Left colon (tissue), 2 donors: ENCODE results near the gene CDX2. TPM values are rescaled to one million over a fixed set of nuclear protein-coding genes. Genes with fewer than 3 reads are reported as not detected.

Source experiments
- ATAC-seq: fragments of 200-7000 bp; cut with Tn5 transposase; one replicate; pipeline ENCODE4 v1.9.1; 2020; ENCODE audit warnings: mild to moderate bottlenecking, moderate library complexity
- DNase-seq, 2 donors: peaks; one replicate each; pipeline ENCODE4 v3.0.0-alpha.2; 2020
- intact Hi-C, 2 donors: fragments of 100-400 bp; cut with DNase I in 1 of 2; cut with micrococcal nuclease in 1 of 2; formaldehyde crosslinking; loops; one replicate each; pipeline versions ENCODE4 v1.11.2 to v1.14.0; 2022; cut with DNase I, micrococcal nuclease
- total RNA-seq, 2 donors: library from RNA; stranded (reverse); fragmentation: NEBNext Ultra II Directional; extraction: Animal tissue kit (Norgen Biotek cat#: 25700); gene quantifications; one replicate each; pipeline ENCODE4 v1.2.1, GENCODE V29; 2021
- donor health status: DM: no; HTN: no; CAD: no.
- donor health status: DM: yes; HTN: yes; CAD: no.

Gene CDX2
- total RNA-seq, 2 donors from 2014 or later: 266 to 293 TPM

- ATAC-seq (peak; percentile 28), DNase-seq (peak in 1 of 2 donors; percentile 68)
- intact Hi-C loops: loop anchor here in 1 of 2 donors (5.0 to 10.0 kb wide), 2 partner anchors 153 to 606 kb away; no protein-coding TSS in a partner anchor
Observed at GRCh38 chr13:27980280-27980998, 11.3 kb upstream of the CDX2 start.

- no peak for ATAC-seq
- DNase-seq: peak in 1 of 2 donors; percentile 32
- intact Hi-C loops: loop anchor here in 1 of 2 donors (5.0 to 10.0 kb wide), 2 partner anchors 153 to 605 kb away; no protein-coding TSS in a partner anchor
Observed at GRCh38 chr13:27979765-27980279, 10.7 kb upstream of the CDX2 start.

- DNase-seq: peak in 1 of 2 donors; percentile 67
- no peak for ATAC-seq
- intact Hi-C loops: no loop called here
Observed at GRCh38 chr13:27979001-27979643, 10.0 kb upstream of the CDX2 start.

- ATAC-seq (peak; percentile 53), DNase-seq (peak; percentile 85 to 90)
- intact Hi-C loops: no loop called here
Observed at GRCh38 chr13:27978301-27978968, 9.3 kb upstream of the CDX2 start.

GRCh38 chr13:27977476-27978300 is 8.6 kb upstream of the CDX2 start:
- DNase-seq (peak in 1 of 2 donors; percentile 29), ATAC-seq (peak; percentile 2)
- intact Hi-C loops: no loop called here

GRCh38 chr13:27976362-27977091 is 7.4 kb upstream of the CDX2 start:
- intact Hi-C loops: no loop called here
- ATAC-seq (peak; percentile 7), DNase-seq (peak in 1 of 2 donors; percentile 37)

GRCh38 chr13:27975564-27976361 is 6.6 kb upstream of the CDX2 start:
- intact Hi-C loops: no loop called here
- DNase-seq (peak in 1 of 2 donors; percentile 64), ATAC-seq (peak; percentile 19)

- peak in 1 of 2 donors; percentile 21 for DNase-seq
- intact Hi-C loops: no loop called here
- no peak for ATAC-seq
Observed at GRCh38 chr13:27973961-27974662, 5.0 kb upstream of the CDX2 start.

- intact Hi-C loops: no loop called here
- ATAC-seq: no peak
- peak in 1 of 2 donors; percentile 34 for DNase-seq
Observed at GRCh38 chr13:27973291-27973690, 4.2 kb upstream of the CDX2 start.

GRCh38 chr13:27972478-27972820 is 3.3 kb upstream of the CDX2 start:
- DNase-seq (no peak), ATAC-seq (no peak)
- intact Hi-C loops: no loop called here

- intact Hi-C loops: no loop called here
- no peak for ATAC-seq
- peak in 1 of 2 donors; percentile 24 for DNase-seq
Observed at GRCh38 chr13:27971776-27972477, 2.8 kb upstream of the CDX2 start.

- intact Hi-C loops: no loop called here
- ATAC-seq (peak; percentile 29), DNase-seq (peak; percentile 80 to 81)
Observed at GRCh38 chr13:27971236-27971645, 2.1 kb upstream of the CDX2 start.

GRCh38 chr13:27970382-27971235 is 1.5 kb upstream of the CDX2 start:
- DNase-seq (peak in 1 of 2 donors; percentile 38), ATAC-seq (no peak)

GRCh38 chr13:27969866-27970229 is 733 bp upstream of the CDX2 start:
- intact Hi-C loops: no loop called here
- ATAC-seq: no peak

More at GRCh38 chr13:27970382-27971235, 1.5 kb upstream of the CDX2 start:
- intact Hi-C loops: no loop called here

More at GRCh38 chr13:27969866-27970229, 733 bp upstream of the CDX2 start:
- DNase-seq: no peak
